Neuronal stem cell (in vitro differentiated cells): ENCODE measurements around the gene SHC3.
A peak's percentile ranks its signal among the peaks of the same experiment; 100 is the strongest.

Source experiments
- DNase-seq: peaks from one replicate; pipeline ENCODE4 v3.0.0-alpha.2; 2013; ENCODE audit warnings: low spot score
- H2AFZ ChIP-seq: one replicate; pipeline ENCODE4 v1.6.1; 2013; ENCODE audit warnings: mild to moderate bottlenecking, low read length, inconsistent platforms
- H2AK5ac ChIP-seq: 2 replicates; pipeline ENCODE4 v1.6.1; 2013; ENCODE audit warnings: low read depth, mild to moderate bottlenecking, inconsistent platforms, low read length, moderate library complexity, mixed read lengths
- H2BK120ac ChIP-seq: 2 replicates; pipeline ENCODE4 v1.6.1; 2013; ENCODE audit warnings: low read depth, mild to moderate bottlenecking, inconsistent platforms, low read length, moderate library complexity, mixed read lengths
- H2BK12ac ChIP-seq: one replicate; pipeline ENCODE4 v1.6.1; 2013; ENCODE audit warnings: low read length, inconsistent platforms
- H2BK15ac ChIP-seq: 2 replicates; pipeline ENCODE4 v1.6.1; 2013; ENCODE audit warnings: mild to moderate bottlenecking, low read length, inconsistent platforms, mixed read lengths
- H2BK5ac ChIP-seq: one replicate; pipeline ENCODE4 v1.6.1; 2013; ENCODE audit warnings: inconsistent platforms, mild to moderate bottlenecking, low read length, moderate library complexity
- H3K14ac ChIP-seq: one replicate; pipeline ENCODE4 v1.6.1; 2013; ENCODE audit warnings: low read length, inconsistent platforms
- H3K18ac ChIP-seq: 2 replicates; pipeline ENCODE4 v1.6.1; 2013; ENCODE audit warnings: low read length, inconsistent platforms
- H3K23ac ChIP-seq: 2 replicates; pipeline ENCODE4 v1.6.1; 2013; ENCODE audit warnings: low read depth, mild to moderate bottlenecking, mixed read lengths, low read length, inconsistent platforms; ENCODE audit not compliant: poor library complexity
- H3K27ac ChIP-seq: replicated peaks from 3 replicates; pipeline ENCODE4 v1.5.1; 2013; ENCODE audit warnings: low read length, inconsistent platforms
- H3K27me3 ChIP-seq, 3 experiments: 2 replicates each; pipeline ENCODE4 v1.6.1; 2013; ENCODE audit warnings: low read length in 3 of 3, mild to moderate bottlenecking in 2 of 3, inconsistent platforms in 1 of 3, low read depth in 1 of 3, mixed read lengths in 1 of 3, moderate library complexity in 1 of 3; ENCODE audit not compliant: control insufficient read depth in 3 of 3, insufficient read depth in 3 of 3
- H3K36me3 ChIP-seq, 2 donors: replicated peaks in 1 of 2; 2 replicates each; pipeline ENCODE4 v1.6.1; 2013; ENCODE audit warnings: low read length in 2 of 2; ENCODE audit not compliant: control insufficient read depth in 2 of 2, insufficient read depth in 2 of 2
- H3K4ac ChIP-seq: 2 replicates; pipeline ENCODE4 v1.6.1; 2013; ENCODE audit warnings: inconsistent platforms, mild to moderate bottlenecking, low read length, moderate library complexity
- H3K4me1 ChIP-seq, 2 donors: 1 replicate in 1 of 2; 2 replicates in 1 of 2; pipeline ENCODE4 v1.6.1; 2013; ENCODE audit warnings: low read length in 2 of 2, low read depth in 1 of 2; ENCODE audit not compliant: control insufficient read depth in 2 of 2, insufficient read depth in 1 of 2
- H3K4me2 ChIP-seq: one replicate; pipeline ENCODE4 v1.6.1; 2013; ENCODE audit warnings: mild to moderate bottlenecking, low read length, inconsistent platforms; ENCODE audit not compliant: insufficient read depth, poor library complexity, severe bottlenecking
- H3K4me3 ChIP-seq, 2 donors: 2 replicates each; pipeline ENCODE4 v1.5.1; 2013; ENCODE audit warnings: low read length in 2 of 2, mild to moderate bottlenecking in 2 of 2, inconsistent platforms in 1 of 2, moderate library complexity in 1 of 2
- H3K79me1 ChIP-seq: one replicate; pipeline ENCODE4 v1.6.1; 2013; ENCODE audit warnings: low read depth, mild to moderate bottlenecking, inconsistent platforms, low read length, moderate library complexity
- H3K9ac ChIP-seq: one replicate; pipeline ENCODE4 v1.6.1; 2013; ENCODE audit warnings: mild to moderate bottlenecking, low read depth, low read length, inconsistent platforms; ENCODE audit not compliant: poor library complexity
- H3K9me3 ChIP-seq, 2 donors: replicated peaks in 1 of 2; 2 replicates each; pipeline versions ENCODE3 to v1.6.1; 2013; ENCODE audit warnings: low read length in 2 of 2, mild to moderate bottlenecking in 2 of 2, inconsistent platforms in 1 of 2, low read depth in 1 of 2, mixed read lengths in 1 of 2, moderate library complexity in 1 of 2; ENCODE audit not compliant: control insufficient read depth in 2 of 2, insufficient read depth in 1 of 2
- H4K8ac ChIP-seq: one replicate; pipeline ENCODE4 v1.6.1; 2013; ENCODE audit warnings: low read depth, mild to moderate bottlenecking, inconsistent platforms, low read length, moderate library complexity
- H4K91ac ChIP-seq: one replicate; pipeline ENCODE4 v1.6.1; 2013; ENCODE audit warnings: low read length, low read depth, mild to moderate bottlenecking, inconsistent platforms; ENCODE audit not compliant: poor library complexity
- WGBS, 2 donors: extraction: QIAGEN DNeasy Blood & Tissue Kit; methylation state at CpG; one replicate each; pipeline ENCODE4 v1.1.7; 2013; ENCODE audit warnings: missing lambda C conversion rate in 2 of 2, mixed read lengths in 1 of 2; ENCODE audit not compliant: insufficient read length in 2 of 2, insufficient replicate concordance in 1 of 2; ENCODE audit errors: extremely low coverage in 2 of 2; 5-methylcytosine and 5-hydroxymethylcytosine counted together

Gene SHC3

GRCh38 chr9:89058906-89059305 lies 119.7 kb downstream of the SHC3 start:
- Histone ChIP-seq H3K27ac (no peak overlapping the region), H4K8ac (no peak overlapping the region), H2BK120ac (no peak overlapping the region), H3K27me3 (no peaks in the 10 kb centered on the region), H2BK5ac (no peak overlapping the region), H3K4me3 (peak overlapping the region in 1 of 2 donors; percentile 69), H3K4me2 (no peak overlapping the region), H3K36me3 (peaks cover 23 to 85% of the 10 kb centered on the region in 2 donors), H2BK12ac (no peak overlapping the region), H3K23ac (peak overlapping the region; percentile 87), H3K18ac (peak overlapping the region; percentile 52), H2BK15ac (no peak overlapping the region), H2AFZ (no peak overlapping the region), H3K79me1 (no peaks in the 10 kb centered on the region), H3K4ac (no peak overlapping the region), H3K14ac (peak overlapping the region; percentile 86), H3K9me3 (peaks cover 16 to 21% of the 10 kb centered on the region in 2 donors), H2AK5ac (no peak overlapping the region), H3K9ac (peak overlapping the region; percentile 47), H4K91ac (peak overlapping the region; percentile 64), H3K4me1 (peaks cover 0 to 7% of the 10 kb centered on the region in 2 donors)
- WGBS, 2 donors = 100% methylated on average over 4 of the region's 12 CpGs; no CpG with 5 or more reads in 1 of the 2 donors
- no peak for DNase-seq

- no peak overlapping the region for H2BK120ac ChIP-seq
- no peaks in the 10 kb centered on the region for H3K27me3 ChIP-seq
- H3K9me3 ChIP-seq = peaks cover 15 to 17% of the 10 kb centered on the region in 2 donors
- H2AFZ ChIP-seq = no peak overlapping the region
- H3K9ac ChIP-seq = peak overlapping the region; percentile 1
- no peak overlapping the region for H3K4me3 ChIP-seq
- peak overlapping the region; percentile 32 for H3K14ac ChIP-seq
- H3K4ac ChIP-seq = no peak overlapping the region
- WGBS, 2 donors = no CpG with 5 or more reads among the region's 8 CpGs
- H2BK15ac ChIP-seq = no peak overlapping the region
- no peak for DNase-seq
- H3K4me2 ChIP-seq = no peak overlapping the region
- H4K91ac ChIP-seq = no peak overlapping the region
- H2BK5ac ChIP-seq = no peak overlapping the region
- no peak overlapping the region for H3K18ac ChIP-seq
- peaks cover 20 to 86% of the 10 kb centered on the region in 2 donors for H3K36me3 ChIP-seq
- H2BK12ac ChIP-seq = no peak overlapping the region
- no peak overlapping the region for H2AK5ac ChIP-seq
- peaks cover 0 to 7% of the 10 kb centered on the region in 2 donors for H3K4me1 ChIP-seq
- peak overlapping the region; percentile 10 for H3K23ac ChIP-seq
- H3K27ac ChIP-seq = no peak overlapping the region
- H3K79me1 ChIP-seq = no peaks in the 10 kb centered on the region
- no peak overlapping the region for H4K8ac ChIP-seq
Measured at GRCh38 chr9:89054865-89055495, 123.6 kb downstream of the SHC3 start.

GRCh38 chr9:89053301-89053700 lies 125.3 kb downstream of the SHC3 start:
- H2AK5ac ChIP-seq = no peak overlapping the region
- H3K4me3 ChIP-seq = no peak overlapping the region
- H3K9me3 ChIP-seq = peaks cover 0 to 2% of the 10 kb centered on the region in 2 donors
- H4K91ac ChIP-seq = no peak overlapping the region
- H3K4ac ChIP-seq = no peak overlapping the region
- no peak overlapping the region for H2BK120ac ChIP-seq
- no CpG with 5 or more reads among the region's 5 CpGs for WGBS, 2 donors
- H3K18ac ChIP-seq = no peak overlapping the region
- no peak overlapping the region for H3K23ac ChIP-seq
- H3K4me1 ChIP-seq = peaks cover 0 to 7% of the 10 kb centered on the region in 2 donors
- H3K27me3 ChIP-seq = no peaks in the 10 kb centered on the region
- no peak for DNase-seq
- H4K8ac ChIP-seq = no peak overlapping the region
- no peak overlapping the region for H3K4me2 ChIP-seq
- no peak overlapping the region for H3K14ac ChIP-seq
- no peak overlapping the region for H3K27ac ChIP-seq
- H2AFZ ChIP-seq = no peak overlapping the region
- H3K36me3 ChIP-seq = peaks cover 5 to 85% of the 10 kb centered on the region in 2 donors
- no peaks in the 10 kb centered on the region for H3K79me1 ChIP-seq
- H2BK5ac ChIP-seq = no peak overlapping the region
- peak overlapping the region; percentile 0 for H3K9ac ChIP-seq
- H2BK15ac ChIP-seq = no peak overlapping the region
- H2BK12ac ChIP-seq = no peak overlapping the region

- no peaks in the 10 kb centered on the region for H3K9me3 ChIP-seq
- peaks cover 0 to 5% of the 10 kb centered on the region in 2 donors for H3K4me1 ChIP-seq
- H2BK12ac ChIP-seq = no peak overlapping the region
- no peak overlapping the region for H3K23ac ChIP-seq
- no peak overlapping the region for H3K4me2 ChIP-seq
- no peaks in the 10 kb centered on the region for H3K27me3 ChIP-seq
- no peak overlapping the region for H2BK5ac ChIP-seq
- H4K8ac ChIP-seq = no peak overlapping the region
- no peaks in the 10 kb centered on the region for H3K79me1 ChIP-seq
- DNase-seq = no peak
- H2BK15ac ChIP-seq = no peak overlapping the region
- no peak overlapping the region for H2AK5ac ChIP-seq
- H3K27ac ChIP-seq = no peak overlapping the region
- H3K14ac ChIP-seq = no peak overlapping the region
- peaks cover 2 to 82% of the 10 kb centered on the region in 2 donors for H3K36me3 ChIP-seq
- H2AFZ ChIP-seq = no peak overlapping the region
- no peak overlapping the region for H3K9ac ChIP-seq
- H2BK120ac ChIP-seq = no peak overlapping the region
- no peak overlapping the region for H3K4me3 ChIP-seq
- H3K4ac ChIP-seq = no peak overlapping the region
- H3K18ac ChIP-seq = no peak overlapping the region
- WGBS, 2 donors = no CpG with 5 or more reads among the region's 6 CpGs
- no peak overlapping the region for H4K91ac ChIP-seq
Measured at GRCh38 chr9:89052470-89053097, 126.0 kb downstream of the SHC3 start.
